Activated CD8-positive, alpha-beta T cell treated with anti-CD3 and anti-CD28 coated beads for 36 hours (primary cell): Measurements from ENCODE around the gene SMOC1. TPM values are rescaled to one million over a fixed set of nuclear protein-coding genes. Genes with fewer than 3 reads are reported as not detected.

ENCODE experiments used
- ATAC-seq: fragments of 200-7000 bp; cut with Tn5 transposase; one replicate; pipeline ENCODE4 v1.10.0; 2021; ENCODE audit warnings: mild to moderate bottlenecking, moderate library complexity
- CTCF ChIA-PET: fragments of 350-600 bp; sonication (Branson Sonifier 250); formaldehyde crosslinking; loops from one replicate; lab custom pipeline; 2021; ENCODE audit warnings: antibody characterized with exemption; lab: Charles Lee
- POLR2A ChIA-PET: fragments of 350-600 bp; sonication (Branson Sonifier 250); formaldehyde crosslinking; loops from one replicate; lab custom pipeline; 2021; ENCODE audit warnings: antibody characterized with exemption; lab: Charles Lee
- DNase-seq: peaks from one replicate; pipeline ENCODE4 v3.0.0-alpha.2; 2020
- H3K27ac Mint-ChIP-seq: one replicate; pipeline ENCODE4 v1.8.0; 2021; ENCODE audit warnings: mild to moderate bottlenecking, mixed read lengths
- H3K27me3 Mint-ChIP-seq: one replicate; pipeline ENCODE4 v1.8.0; 2021; ENCODE audit warnings: mixed read lengths
- H3K36me3 Mint-ChIP-seq: one replicate; pipeline ENCODE4 v1.8.0; 2021; ENCODE audit warnings: low read depth, mixed read lengths
- H3K4me1 Mint-ChIP-seq: one replicate; pipeline ENCODE4 v1.8.0; 2021; ENCODE audit warnings: low read depth, mixed read lengths
- H3K4me3 Mint-ChIP-seq: one replicate; pipeline ENCODE4 v1.8.0; 2021; ENCODE audit warnings: mild to moderate bottlenecking, moderate library complexity, mixed read lengths
- H3K9me3 Mint-ChIP-seq: one replicate; pipeline ENCODE4 v1.8.0; 2021; ENCODE audit warnings: mixed read lengths
- CTCF ChIP-seq: fragments of 200-600 bp; IDR thresholded peaks from one replicate; pipeline ENCODE4 v1.8.0; 2022; ENCODE audit warnings: antibody characterized with exemption, mild to moderate bottlenecking
- intact Hi-C: fragments of 100-400 bp; cut with micrococcal nuclease; formaldehyde crosslinking; loops from one replicate; pipeline ENCODE4 v1.10.0; 2022
- total RNA-seq, 2 experiments: library from RNA; stranded (reverse); gene quantifications; one replicate each; pipeline ENCODE4 v1.2.3, GENCODE V29; 2021

Gene SMOC1
- total RNA-seq, 2 experiments from 2014 or later = not detected

- TF ChIP-seq CTCF = no peak
Measured at GRCh38 chr14:69933623-69934275, 54.5 kb downstream of the SMOC1 start.

GRCh38 chr14:69937367-69938081 is 58.3 kb downstream of the SMOC1 start:
- Mint-ChIP-seq H3K27me3 (peaks cover 17% of the 10 kb centered on the region), H3K4me1 (no peaks in the 10 kb centered on the region), H3K4me3 (no peak overlapping the region), H3K36me3 (no peaks in the 10 kb centered on the region), H3K9me3 (no peaks in the 10 kb centered on the region), H3K27ac (no peak overlapping the region)
- DNase-seq = no peak
- no peak for TF ChIP-seq CTCF
- intact Hi-C loops = no loop called here
- ChIA-PET POLR2A (no interaction called here), CTCF (no interaction called here)
- ATAC-seq = no peak

More at GRCh38 chr14:69933623-69934275, 54.5 kb downstream of the SMOC1 start:
- H3K36me3 Mint-ChIP-seq = no peaks in the 10 kb centered on the region
- intact Hi-C loops = no loop called here
- CTCF ChIA-PET = no interaction called here
- no peak for ATAC-seq
- H3K4me1 Mint-ChIP-seq = no peaks in the 10 kb centered on the region
- no peak for DNase-seq
- POLR2A ChIA-PET = no interaction called here
- no peak overlapping the region for H3K4me3 Mint-ChIP-seq
- peaks cover 23% of the 10 kb centered on the region for H3K27me3 Mint-ChIP-seq
- no peaks in the 10 kb centered on the region for H3K9me3 Mint-ChIP-seq
- no peak overlapping the region for H3K27ac Mint-ChIP-seq

GRCh38 chr14:69938751-69939150 is 59.5 kb downstream of the SMOC1 start:
- Mint-ChIP-seq H3K4me3 (no peak overlapping the region), H3K4me1 (no peaks in the 10 kb centered on the region), H3K36me3 (no peaks in the 10 kb centered on the region), H3K27ac (no peak overlapping the region), H3K9me3 (no peaks in the 10 kb centered on the region), H3K27me3 (peaks cover 18% of the 10 kb centered on the region)
- DNase-seq = no peak
- ChIA-PET POLR2A (no interaction called here), CTCF (no interaction called here)
- intact Hi-C loops = no loop called here
- ATAC-seq = no peak
- no peak for TF ChIP-seq CTCF

- intact Hi-C loops = no loop called here
- Mint-ChIP-seq H3K36me3 (no peaks in the 10 kb centered on the region), H3K27me3 (peaks cover 16% of the 10 kb centered on the region), H3K4me3 (no peak overlapping the region), H3K9me3 (peaks cover 7% of the 10 kb centered on the region), H3K4me1 (no peaks in the 10 kb centered on the region), H3K27ac (no peak overlapping the region)
- TF ChIP-seq CTCF = no peak
- DNase-seq = no peak
- no peak for ATAC-seq
- POLR2A ChIA-PET = no interaction called here
- CTCF ChIA-PET = no interaction called here
Measured at GRCh38 chr14:69941768-69942742, 62.8 kb downstream of the SMOC1 start.
